HG03565 (cell line): ENCODE measurements around the gene MKX.

Experiments
- ATAC-seq: cut with Tn5 transposase; IDR thresholded peaks from one replicate; pipeline ENCODE4 v1.9.1; 2021; ENCODE audit warnings: mild to moderate bottlenecking, moderate library complexity; ENCODE audit not compliant: unreplicated experiment

The MKX gene

GRCh38 chr10:27655296-27655695, 90.3 kb downstream of the MKX start:
- ATAC-seq: no peak

DNA sequence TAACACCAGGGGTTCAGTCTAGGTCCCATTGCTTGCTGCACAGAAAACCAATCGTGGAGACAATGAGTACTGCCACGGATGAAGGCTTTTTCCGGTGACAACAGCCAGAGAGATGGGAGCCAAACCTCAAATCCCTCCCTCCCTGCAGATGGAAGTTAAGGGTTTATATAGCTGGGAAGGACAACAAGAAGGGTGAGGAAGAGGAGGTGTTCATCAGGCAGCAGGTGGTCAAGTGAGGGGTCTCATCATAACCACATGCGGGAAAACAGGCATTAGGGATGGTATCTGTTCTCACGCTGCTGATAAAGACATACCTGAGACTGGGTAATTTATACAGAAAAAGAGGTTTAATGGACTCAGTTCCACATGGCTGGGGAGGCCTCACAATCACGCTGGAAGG, 91.3 kb downstream of the MKX start:
- ATAC-seq: no peak

- ATAC-seq: no peak
These were observed 98.9 kb downstream of the MKX start for GRCh38 chr10:27646604-27647175.

DNA sequence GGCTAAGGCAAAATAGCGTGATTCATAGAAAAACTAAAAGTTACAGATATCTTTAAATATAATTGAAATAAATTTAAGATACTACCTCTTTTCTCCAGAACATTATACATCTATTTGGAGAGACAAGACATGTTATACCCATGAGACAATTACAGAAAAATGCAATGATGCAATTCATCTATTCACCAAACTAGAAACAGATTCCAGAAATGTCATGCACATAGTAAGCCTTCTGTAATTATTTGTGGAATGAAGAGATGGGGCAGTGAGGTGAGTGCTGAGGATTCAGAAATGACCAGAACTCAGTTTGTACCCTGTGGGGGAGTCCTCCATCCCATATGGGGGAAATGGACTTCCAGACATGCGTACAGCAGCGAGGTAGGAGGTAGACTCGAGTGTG, 99.4 kb downstream of the MKX start:
- no peak for ATAC-seq

DNA sequence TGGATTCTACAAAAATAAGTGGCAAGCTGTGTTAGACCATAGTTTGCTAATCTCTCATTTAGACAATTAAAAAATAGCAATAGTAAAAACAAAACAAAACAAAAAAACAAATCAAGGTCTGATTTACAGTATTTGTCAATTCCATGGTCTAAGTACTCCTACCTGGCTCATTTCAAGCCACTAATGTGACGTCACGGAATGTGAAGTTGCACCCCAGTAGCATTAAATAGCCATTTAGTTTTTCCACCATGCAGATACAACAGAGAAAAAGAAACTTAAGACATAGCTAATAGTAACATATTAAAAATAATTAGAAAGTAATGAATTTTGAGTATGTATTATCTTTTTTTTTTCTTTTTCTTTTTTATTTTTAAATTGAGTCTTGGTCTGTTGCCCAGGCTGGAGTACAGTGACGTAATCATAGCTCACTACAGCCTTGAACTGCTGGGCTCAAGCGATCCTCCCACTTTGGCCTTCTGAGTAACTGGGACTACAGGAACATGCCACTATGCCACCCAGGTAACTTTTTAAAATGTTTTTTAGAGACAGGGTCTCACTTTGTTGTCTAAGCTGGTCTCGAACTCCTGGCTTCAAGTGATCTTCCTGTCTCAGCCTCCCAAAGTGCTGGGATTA, 101.2 kb downstream of the MKX start:
- ATAC-seq: no peak

GRCh38 chr10:27643301-27643700, 102.3 kb downstream of the MKX start:
- ATAC-seq: no peak

- ATAC-seq: no peak
These were observed 103.5 kb downstream of the MKX start for GRCh38 chr10:27642023-27642589.

- ATAC-seq: no peak
These were observed 107.4 kb downstream of the MKX start for GRCh38 chr10:27638071-27638750.

DNA sequence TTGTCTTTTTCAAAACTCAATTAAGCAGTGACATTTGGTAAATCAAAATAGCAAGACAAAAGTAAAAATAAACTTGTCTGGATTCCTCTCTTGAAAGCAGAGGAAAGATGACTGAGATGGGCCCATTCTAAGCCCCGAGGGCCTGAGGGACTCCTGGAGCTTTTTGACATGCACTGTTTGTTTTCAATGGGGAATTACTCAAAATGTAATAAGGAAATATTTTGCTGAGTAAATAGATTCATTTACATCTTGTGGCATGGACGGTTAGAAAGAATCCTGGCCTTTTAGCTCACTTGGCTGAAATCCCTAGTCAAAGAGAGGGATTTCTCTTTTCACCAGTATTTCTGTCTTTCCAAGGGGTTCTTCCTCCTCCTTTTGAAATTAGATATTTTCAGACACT, 108.0 kb downstream of the MKX start:
- no peak for ATAC-seq

DNA sequence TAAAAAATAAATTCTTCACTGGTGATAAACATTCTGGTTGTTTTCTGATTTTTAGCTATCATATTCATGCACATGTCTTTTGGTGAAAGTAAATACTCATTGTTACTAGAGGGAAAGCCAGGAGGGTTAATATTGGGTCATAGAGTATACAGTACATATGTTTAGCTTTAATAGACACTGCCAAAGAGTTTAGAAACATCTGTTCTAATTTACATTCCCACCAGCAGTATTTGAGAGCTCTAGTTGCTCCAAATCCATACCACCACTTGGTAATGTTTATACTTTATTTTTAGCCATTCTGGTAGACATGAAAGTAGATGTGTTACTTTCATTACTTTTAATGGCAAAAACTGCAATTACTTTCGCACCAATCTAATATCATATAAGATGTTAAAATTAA, 108.8 kb downstream of the MKX start:
- ATAC-seq: no peak

DNA sequence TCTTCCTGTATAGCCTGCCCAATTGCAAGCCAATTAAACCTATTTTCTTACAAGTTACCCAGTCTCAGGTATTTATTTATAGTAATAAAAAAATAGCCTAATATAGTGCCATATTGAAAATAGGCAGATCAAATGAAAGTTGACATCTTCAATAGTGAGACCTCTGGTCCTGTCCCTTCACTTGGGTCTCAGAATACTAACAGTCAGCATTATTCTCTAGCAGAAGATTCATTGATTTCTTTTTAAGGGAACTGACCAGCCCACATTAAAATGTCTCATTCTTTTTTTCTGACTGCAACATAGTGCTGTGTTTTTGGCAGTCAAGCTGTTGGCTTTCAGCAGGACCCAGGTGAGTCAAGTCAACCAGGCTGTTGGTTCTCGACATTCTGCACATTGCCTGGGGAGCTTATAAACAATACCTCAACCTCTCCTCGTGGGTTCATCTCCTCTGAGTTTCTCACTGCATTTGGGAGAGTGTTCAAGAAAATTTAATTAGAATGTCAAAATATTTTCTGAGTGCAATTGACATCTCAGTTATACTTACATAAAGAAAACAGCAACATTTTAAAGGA, 109.8 kb downstream of the MKX start:
- no peak for ATAC-seq

GRCh38 chr10:27635290-27635689, 110.3 kb downstream of the MKX start:
- no peak for ATAC-seq

DNA sequence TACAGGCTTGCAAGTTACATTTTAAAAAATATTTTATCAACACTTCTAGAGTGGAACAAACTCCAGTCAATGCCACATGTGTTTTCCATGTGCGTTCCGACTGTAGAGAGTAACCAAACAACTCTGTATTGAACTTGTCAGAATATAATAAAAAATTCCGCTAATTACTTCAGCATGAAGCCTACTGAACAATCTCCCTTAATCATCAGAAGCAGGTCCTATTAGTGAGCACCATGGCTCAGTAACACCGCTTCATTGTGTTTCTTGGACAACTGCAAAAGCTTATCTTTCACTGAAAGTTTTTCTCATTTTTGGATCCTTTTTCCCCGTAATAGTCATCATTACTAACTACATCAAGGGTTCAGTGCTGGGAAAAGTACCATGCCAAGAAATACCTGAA, 117.0 kb downstream of the MKX start:
- ATAC-seq: no peak

DNA sequence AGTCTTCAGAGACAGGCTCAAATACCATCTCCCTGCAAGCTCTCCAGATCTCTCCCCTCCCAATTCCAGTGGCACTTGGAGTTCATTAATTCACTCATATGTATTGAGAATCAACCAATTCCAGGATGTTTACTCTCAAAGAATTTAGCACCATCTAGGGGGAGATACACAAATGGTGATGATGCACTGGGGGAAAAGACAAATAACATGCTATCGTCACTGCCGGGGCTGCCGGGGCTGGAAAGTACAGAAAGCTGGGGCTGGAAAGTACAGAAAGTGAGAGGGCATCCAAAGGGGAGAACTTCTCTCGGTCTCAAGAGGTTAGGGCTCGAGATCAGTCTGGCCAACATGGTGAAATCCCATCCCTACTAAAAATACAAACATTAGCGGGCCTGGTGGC, 118.7 kb downstream of the MKX start:
- ATAC-seq: no peak

GRCh38 chr10:27625452-27626211, 120.0 kb downstream of the MKX start:
- no peak for ATAC-seq

DNA sequence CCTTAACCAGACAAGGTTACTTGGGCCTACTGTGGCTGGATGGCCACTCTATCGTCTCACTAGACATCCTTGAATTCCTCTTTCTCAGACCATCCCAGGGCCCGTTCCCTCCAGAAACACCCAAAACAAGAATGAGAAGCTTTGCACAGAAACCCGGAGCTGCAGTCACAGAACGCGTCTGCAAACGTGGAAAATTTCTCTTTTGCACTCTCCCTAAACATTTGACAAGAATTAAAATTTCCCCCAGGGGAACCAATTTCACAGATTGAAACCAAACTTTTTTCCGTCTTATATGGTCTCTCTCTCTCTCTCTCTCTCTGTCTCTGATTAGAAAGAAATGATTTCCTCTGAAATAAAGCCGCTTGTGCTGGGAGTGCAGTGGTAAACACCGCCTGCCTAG, 120.7 kb downstream of the MKX start:
- ATAC-seq: no peak
